IPS-18a (cell line): Measurements from ENCODE around the gene NOVA2.

Source experiments
- H3K27ac ChIP-seq: one replicate; pipeline ENCODE4 v1.5.1; 2013; ENCODE audit warnings: low read length
- H3K27me3 ChIP-seq: one replicate; pipeline ENCODE4 v1.6.1; 2013; ENCODE audit warnings: mild to moderate bottlenecking, low read length; ENCODE audit not compliant: control insufficient read depth, insufficient read depth
- H3K36me3 ChIP-seq: one replicate; pipeline ENCODE4 v1.6.1; 2013; ENCODE audit warnings: low read depth, low read length; ENCODE audit not compliant: control insufficient read depth
- H3K4me1 ChIP-seq: one replicate; pipeline ENCODE4 v1.6.1; 2013; ENCODE audit warnings: low read depth, low read length; ENCODE audit not compliant: control insufficient read depth
- H3K4me3 ChIP-seq: one replicate; pipeline ENCODE4 v1.5.1; 2013; ENCODE audit warnings: low read length
- H3K9ac ChIP-seq: one replicate; pipeline ENCODE4 v1.6.1; 2013; ENCODE audit warnings: mild to moderate bottlenecking, low read length, moderate library complexity
- H3K9me3 ChIP-seq: one replicate; pipeline ENCODE4 v1.6.1; 2013; ENCODE audit warnings: low read depth, low read length; ENCODE audit not compliant: control insufficient read depth

NOVA2 gene

GRCh38 chr19:45933759-45934158 is 39.9 kb downstream of the NOVA2 start:
- Histone ChIP-seq H3K9ac (no peak overlapping the region), H3K4me3 (no peak overlapping the region), H3K27me3 (peaks cover 3% of the 10 kb centered on the region), H3K27ac (no peak overlapping the region), H3K4me1 (no peaks in the 10 kb centered on the region), H3K36me3 (no peaks in the 10 kb centered on the region), H3K9me3 (no peaks in the 10 kb centered on the region)

GRCh38 chr19:45931055-45931454 is 42.6 kb downstream of the NOVA2 start:
- H3K4me3 ChIP-seq: no peak overlapping the region
- H3K36me3 ChIP-seq: no peaks in the 10 kb centered on the region
- no peak overlapping the region for H3K9ac ChIP-seq
- H3K27me3 ChIP-seq: peaks cover 11% of the 10 kb centered on the region
- no peak overlapping the region for H3K27ac ChIP-seq
- no peaks in the 10 kb centered on the region for H3K9me3 ChIP-seq
- H3K4me1 ChIP-seq: peaks cover 4% of the 10 kb centered on the region

GRCh38 chr19:45929247-45929646 is 44.4 kb downstream of the NOVA2 start:
- Histone ChIP-seq H3K9ac (no peak overlapping the region), H3K4me3 (no peak overlapping the region), H3K4me1 (peaks cover 4% of the 10 kb centered on the region), H3K27me3 (peaks cover 11% of the 10 kb centered on the region), H3K36me3 (no peaks in the 10 kb centered on the region), H3K27ac (no peak overlapping the region), H3K9me3 (no peaks in the 10 kb centered on the region)

GRCh38 chr19:45927565-45928261 is 46.0 kb downstream of the NOVA2 start:
- peak overlapping the region; percentile 68 for H3K4me3 ChIP-seq
- H3K27me3 ChIP-seq: peaks cover 11% of the 10 kb centered on the region
- no peaks in the 10 kb centered on the region for H3K9me3 ChIP-seq
- H3K36me3 ChIP-seq: no peaks in the 10 kb centered on the region
- H3K9ac ChIP-seq: peak overlapping the region; percentile 66
- no peak overlapping the region for H3K27ac ChIP-seq
- H3K4me1 ChIP-seq: peaks cover 4% of the 10 kb centered on the region

GRCh38 chr19:45924891-45925447 is 48.7 kb downstream of the NOVA2 start:
- Histone ChIP-seq H3K9me3 (no peaks in the 10 kb centered on the region), H3K27me3 (peaks cover 11% of the 10 kb centered on the region), H3K27ac (no peak overlapping the region), H3K4me1 (peaks cover 4% of the 10 kb centered on the region), H3K36me3 (no peaks in the 10 kb centered on the region), H3K4me3 (no peak overlapping the region), H3K9ac (no peak overlapping the region)

GRCh38 chr19:45922281-45922680 is 51.4 kb downstream of the NOVA2 start:
- Histone ChIP-seq H3K27ac (no peak overlapping the region), H3K9me3 (no peaks in the 10 kb centered on the region), H3K27me3 (no peaks in the 10 kb centered on the region), H3K36me3 (no peaks in the 10 kb centered on the region), H3K4me3 (no peak overlapping the region), H3K9ac (no peak overlapping the region), H3K4me1 (no peaks in the 10 kb centered on the region)

- no peak overlapping the region for H3K9ac ChIP-seq
These were observed 53.2 kb downstream of the NOVA2 start for GRCh38 chr19:45920458-45920857.

GRCh38 chr19:45919678-45920077 is 54.0 kb downstream of the NOVA2 start:
- Histone ChIP-seq H3K4me3 (no peak overlapping the region), H3K9me3 (no peaks in the 10 kb centered on the region), H3K4me1 (no peaks in the 10 kb centered on the region), H3K36me3 (no peaks in the 10 kb centered on the region), H3K9ac (no peak overlapping the region), H3K27ac (no peak overlapping the region), H3K27me3 (no peaks in the 10 kb centered on the region)

More at GRCh38 chr19:45920458-45920857, 53.2 kb downstream of the NOVA2 start:
- H3K27ac ChIP-seq: no peak overlapping the region
- no peaks in the 10 kb centered on the region for H3K9me3 ChIP-seq
- no peak overlapping the region for H3K4me3 ChIP-seq
- no peaks in the 10 kb centered on the region for H3K4me1 ChIP-seq
- H3K36me3 ChIP-seq: no peaks in the 10 kb centered on the region
- no peaks in the 10 kb centered on the region for H3K27me3 ChIP-seq

GRCh38 chr19:45918721-45919120 is 54.9 kb downstream of the NOVA2 start:
- H3K4me1 ChIP-seq: no peaks in the 10 kb centered on the region
- no peak overlapping the region for H3K9ac ChIP-seq
- no peaks in the 10 kb centered on the region for H3K9me3 ChIP-seq
- no peak overlapping the region for H3K27ac ChIP-seq
- no peak overlapping the region for H3K4me3 ChIP-seq
- no peaks in the 10 kb centered on the region for H3K27me3 ChIP-seq
- H3K36me3 ChIP-seq: no peaks in the 10 kb centered on the region

- no peaks in the 10 kb centered on the region for H3K4me1 ChIP-seq
- H3K36me3 ChIP-seq: no peaks in the 10 kb centered on the region
- H3K9ac ChIP-seq: no peak overlapping the region
- H3K27me3 ChIP-seq: no peaks in the 10 kb centered on the region
- H3K4me3 ChIP-seq: no peak overlapping the region
- no peaks in the 10 kb centered on the region for H3K9me3 ChIP-seq
- H3K27ac ChIP-seq: no peak overlapping the region
These were observed 56.1 kb downstream of the NOVA2 start for GRCh38 chr19:45917421-45918091.

- Histone ChIP-seq H3K27me3 (no peaks in the 10 kb centered on the region), H3K36me3 (no peaks in the 10 kb centered on the region), H3K9me3 (no peaks in the 10 kb centered on the region), H3K4me3 (no peak within 1 kb of the TSS), H3K4me1 (no peaks in the 10 kb centered on the region), H3K9ac (no peak within 1 kb of the TSS), H3K27ac (no peak within 1 kb of the TSS)
These were observed 59.5 kb downstream of the NOVA2 start, which contains the start of gene NANOS2 for GRCh38 chr19:45913874-45914830. NANOS2 (minus strand) TSS chr19:45914778; CDS start chr19:45914693, 85 bp downstream.
